HTERT RPE-1 (cell line): Measurements from ENCODE around the gene HNRNPUL1.
"Not testable (repeated sequence)": the region's sequence is repeated elsewhere in the genome, so short reads cannot be mapped to it uniquely, and the experiment has no call there.

Experiments
- in situ Hi-C: fragments of 300-500 bp; cut with MboI; formaldehyde crosslinking; loops from 4 replicates; pipeline ENCODE4 v1.14.3; 2020; ENCODE audit warnings: low sequenced_read_pairs

Gene HNRNPUL1

GRCh38 chr19:41273076-41273475, 8.9 kb downstream of the HNRNPUL1 start:
- in situ Hi-C loops: no loop called here

DNA sequence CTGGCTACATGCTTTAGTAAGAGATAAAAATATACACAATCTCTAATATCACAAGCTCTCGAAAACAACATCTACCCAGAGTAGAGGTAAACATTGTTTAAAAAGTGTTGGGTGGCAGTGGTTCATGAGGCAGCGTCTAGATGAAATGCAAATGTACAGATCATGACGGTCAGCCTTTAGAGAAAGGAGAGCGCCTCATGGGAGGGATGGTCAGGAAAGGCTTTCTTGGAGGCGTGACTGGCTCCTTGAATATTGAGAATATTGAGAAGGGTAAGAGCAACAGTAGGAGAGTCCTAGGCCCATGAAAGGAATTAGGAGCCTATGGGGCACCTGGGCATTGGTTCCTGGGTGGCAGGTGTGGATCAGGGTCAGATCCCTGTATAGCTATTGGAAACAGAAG, 10.6 kb downstream of the HNRNPUL1 start:
- in situ Hi-C loops: no loop called here

GRCh38 chr19:41276231-41276630, 12.1 kb downstream of the HNRNPUL1 start:
- in situ Hi-C loops: no loop called here

- in situ Hi-C loops: no loop called here
These were observed 14.3 kb downstream of the HNRNPUL1 start for GRCh38 chr19:41278478-41278877.

DNA sequence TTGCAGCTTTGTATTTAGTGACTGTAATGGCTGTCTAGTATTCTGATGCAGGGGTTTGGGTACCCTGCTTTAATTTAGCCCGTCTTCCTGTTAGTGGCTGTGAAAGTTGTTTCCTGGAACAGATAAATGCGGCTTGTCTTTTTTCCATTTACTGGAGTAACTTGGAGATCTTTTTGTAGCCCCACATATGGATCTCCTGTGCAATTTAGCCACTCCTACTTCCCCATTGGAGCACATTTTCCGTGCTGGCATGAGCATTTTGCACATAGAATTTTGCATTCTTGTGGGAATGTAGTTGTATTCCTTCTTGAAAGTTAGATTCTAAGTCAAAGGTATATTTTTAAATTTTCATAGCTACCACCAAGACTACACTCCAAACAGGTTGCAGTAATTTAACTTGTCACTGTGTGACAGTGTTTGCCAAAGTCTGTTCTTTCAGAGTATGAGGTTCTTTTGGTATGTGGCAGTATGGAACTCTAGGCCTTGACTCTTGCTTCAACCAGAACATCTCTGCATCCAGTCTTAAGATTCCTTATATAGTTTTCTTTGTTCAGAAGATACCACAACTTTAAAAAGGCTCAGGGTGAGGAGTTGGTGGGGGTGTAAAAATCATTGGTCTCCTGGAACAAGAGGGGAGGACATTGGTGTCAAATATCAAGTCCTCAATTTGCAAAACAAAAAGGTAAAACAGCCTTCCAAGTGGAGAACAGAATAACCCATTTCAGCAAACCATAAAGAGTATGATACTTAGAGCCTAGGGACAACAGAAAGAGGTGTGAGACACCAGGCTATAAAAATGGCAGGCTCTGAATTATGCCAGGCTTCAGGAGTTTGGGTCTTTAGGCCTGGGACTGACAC, 24.7 kb downstream of the HNRNPUL1 start:
- in situ Hi-C loops: no loop called here

GRCh38 chr19:41289814-41290213, 25.6 kb downstream of the HNRNPUL1 start:
- in situ Hi-C loops: not testable (repeated sequence)

- in situ Hi-C loops: no loop called here
These were observed 30.2 kb downstream of the HNRNPUL1 start for GRCh38 chr19:41294393-41294792.

DNA sequence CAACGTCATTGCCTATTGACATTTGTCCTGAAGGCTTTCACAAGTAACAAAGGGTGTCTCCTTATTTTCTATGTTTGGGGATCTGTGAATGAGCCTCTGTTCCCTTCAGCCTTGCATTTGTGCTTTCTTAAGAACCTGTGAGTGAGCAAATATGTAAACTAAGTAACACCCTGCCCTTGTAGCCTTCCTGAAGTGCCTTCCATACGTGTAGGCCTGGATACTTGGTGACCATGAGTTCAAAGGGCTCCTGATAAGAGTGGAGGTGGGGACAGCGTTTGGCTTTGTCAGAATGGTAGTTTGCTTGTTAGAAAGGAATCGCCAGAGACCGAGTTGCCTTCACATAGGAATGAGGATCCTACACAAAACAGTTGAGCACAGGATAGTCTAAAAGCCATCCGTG, 31.3 kb downstream of the HNRNPUL1 start:
- in situ Hi-C loops: no loop called here

- in situ Hi-C loops: no loop called here
These were observed 32.3 kb downstream of the HNRNPUL1 start for GRCh38 chr19:41296433-41296871.

- in situ Hi-C loops: no loop called here
These were observed 33.6 kb downstream of the HNRNPUL1 start for GRCh38 chr19:41297628-41298347.

DNA sequence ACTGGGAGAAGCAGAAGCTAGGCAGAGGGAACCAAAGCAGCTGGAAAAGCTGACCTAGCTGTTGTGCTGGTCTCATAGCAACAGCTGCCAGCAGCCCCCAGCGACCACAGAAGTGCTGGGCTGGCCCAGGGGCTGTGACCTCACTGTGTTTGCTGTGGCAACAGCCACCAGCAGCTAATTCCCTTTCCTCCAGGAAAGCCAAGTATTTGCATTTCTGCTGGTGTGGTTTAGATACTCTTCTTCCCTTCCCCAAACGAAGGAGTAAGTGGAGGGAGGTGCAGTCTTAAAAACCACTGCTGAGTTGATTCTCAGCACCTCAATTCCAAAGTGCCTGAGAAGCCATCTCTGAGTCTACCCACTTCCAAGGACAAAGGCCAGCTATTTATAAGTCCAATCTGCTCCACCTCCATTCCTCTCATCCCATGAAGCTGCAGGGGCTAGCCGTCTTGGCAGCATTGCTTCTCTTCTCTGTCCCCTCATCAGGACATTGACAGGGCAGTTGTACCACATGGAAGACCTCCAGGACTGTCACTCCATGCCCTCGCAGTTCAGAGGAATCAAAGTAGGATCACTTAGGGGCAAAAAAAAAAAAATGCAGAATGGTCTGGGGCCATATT, 34.3 kb downstream of the HNRNPUL1 start:
- in situ Hi-C loops: no loop called here

DNA sequence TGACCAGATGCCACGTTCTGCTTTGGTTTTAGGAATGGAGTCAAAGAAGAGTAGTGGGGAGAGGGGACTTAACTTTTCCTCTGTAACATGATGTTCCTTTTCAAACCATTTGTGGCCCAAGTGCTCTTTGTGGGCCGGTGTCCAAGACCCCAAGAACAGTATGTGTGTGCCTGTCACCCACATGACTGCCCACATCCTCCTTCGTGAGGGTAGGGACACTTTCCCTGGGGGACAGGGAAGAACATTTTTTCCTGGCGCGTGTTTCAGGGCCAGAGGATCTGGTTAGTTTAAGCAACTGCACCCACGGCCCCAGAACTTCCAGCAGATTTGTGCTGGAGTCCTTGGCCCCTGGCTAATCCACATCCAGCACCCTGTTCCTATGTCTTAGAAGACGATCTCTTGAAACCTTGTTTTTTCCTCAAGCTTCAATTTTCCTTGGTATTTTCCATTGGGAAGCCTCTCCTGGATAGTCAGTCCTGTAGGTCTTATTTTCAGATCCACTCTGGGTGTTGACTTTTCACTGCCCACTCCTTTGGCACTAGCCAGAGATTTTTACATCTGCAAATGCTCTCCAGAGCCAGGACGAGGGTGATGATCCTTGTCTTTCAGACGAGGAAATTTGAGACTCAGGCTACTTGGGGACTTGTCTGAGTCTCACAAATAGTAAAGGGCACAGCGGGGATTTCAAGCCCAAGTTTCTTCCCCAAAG, 35.0 kb downstream of the HNRNPUL1 start:
- in situ Hi-C loops: no loop called here

GRCh38 chr19:41299755-41300089, 35.5 kb downstream of the HNRNPUL1 start:
- in situ Hi-C loops: no loop called here

- in situ Hi-C loops: no loop called here
These were observed 36.4 kb downstream of the HNRNPUL1 start for GRCh38 chr19:41300555-41300954.

GRCh38 chr19:41302624-41303351, 38.6 kb downstream of the HNRNPUL1 start:
- in situ Hi-C loops: no loop called here

- in situ Hi-C loops: no loop called here
These were observed 39.8 kb downstream of the HNRNPUL1 start for GRCh38 chr19:41303954-41304353.

DNA sequence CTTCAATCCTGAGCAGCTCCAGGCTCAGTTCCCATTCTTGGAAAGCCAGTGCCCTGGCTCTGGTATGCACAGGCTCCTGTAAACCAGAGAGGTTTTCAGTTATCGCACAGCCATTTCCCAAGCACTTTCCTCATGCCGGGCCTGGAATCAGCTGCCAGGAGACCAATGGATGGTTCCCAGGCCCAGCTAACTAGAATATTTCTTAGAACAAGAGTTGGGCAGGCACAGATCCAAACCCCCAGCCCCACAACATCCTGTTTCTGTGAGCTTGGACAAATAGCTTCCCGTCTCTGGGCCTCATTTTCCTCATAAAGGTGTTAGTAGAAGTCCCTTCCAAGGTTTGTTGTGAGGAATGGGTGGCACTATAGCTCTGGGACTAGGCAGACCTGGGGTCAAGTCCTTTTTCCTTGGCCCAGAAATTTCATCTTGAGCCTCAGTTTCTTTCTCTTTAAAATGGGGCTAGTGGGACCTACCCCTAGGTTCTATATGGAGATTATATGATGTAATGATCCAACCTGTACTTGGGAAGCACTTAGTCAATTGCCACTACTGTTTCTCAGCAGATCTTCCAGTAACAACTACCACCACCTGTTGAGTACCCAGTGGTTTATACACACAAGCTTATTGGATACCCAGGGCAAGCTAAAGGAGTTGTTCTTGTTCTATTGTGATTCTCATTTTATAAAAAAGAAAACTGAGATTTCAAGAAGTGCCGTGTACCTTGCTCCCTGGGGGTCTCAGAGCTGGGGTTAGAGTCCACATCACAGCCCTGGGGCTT, 40.7 kb downstream of the HNRNPUL1 start:
- in situ Hi-C loops: no loop called here

- in situ Hi-C loops: no loop called here
These were observed 42.0 kb downstream of the HNRNPUL1 start for GRCh38 chr19:41305927-41306793.
